ENCODE results near the gene DPP6. TPM values are rescaled to one million over a fixed set of nuclear protein-coding genes. Genes with fewer than 3 reads are reported as not detected.

Gene DPP6
- total RNA-seq, 1 experiment from 2014 or later: not detected

GRCh38 chr7:154902600-154903082, 850.4 kb downstream of the DPP6 start:
- ATAC-seq (no peak), DNase-seq (ENCODE audit: low spot score) (no peak)
- Mint-ChIP-seq H3K36me3 (peaks cover 62% of the 10 kb centered on the region), H3K4me3 (no peak overlapping the region), H3K4me1 (no peaks in the 10 kb centered on the region), H3K9me3 (peaks cover 66% of the 10 kb centered on the region), H3K27me3 (ENCODE audit: low read depth) (peaks cover 21% of the 10 kb centered on the region), H3K27ac (no peak overlapping the region)
- no peak for TF ChIP-seq RELA (CRISPR knock-in tag; IDR thresholded peaks at IDR 0.05; ENCODE audit: borderline replicate concordance)
- no peak for TF ChIP-seq MLX (CRISPR knock-in tag; IDR thresholded peaks at IDR 0.05)
- TF ChIP-seq ZBTB21 (CRISPR knock-in tag; IDR thresholded peaks at IDR 0.05; ENCODE audit: borderline replicate concordance): no peak
- TF ChIP-seq NFYB (CRISPR knock-in tag; conservative IDR thresholded peaks at IDR 0.05; ENCODE audit: low read depth): no peak
- TF ChIP-seq AR (CRISPR knock-in tag; IDR thresholded peaks at IDR 0.05): no peak
- no peak for TF ChIP-seq EMX1 (CRISPR knock-in tag; IDR thresholded peaks at IDR 0.05)
- no peak for TF ChIP-seq ZNF121 (CRISPR knock-in tag; IDR thresholded peaks at IDR 0.05)
- TF ChIP-seq ZNF396 (CRISPR knock-in tag; IDR thresholded peaks at IDR 0.05; ENCODE audit: borderline replicate concordance): no peak
- TF ChIP-seq ZSCAN18 (CRISPR knock-in tag; IDR thresholded peaks at IDR 0.05): no peak
- TF ChIP-seq ZNF416 (CRISPR knock-in tag; IDR thresholded peaks at IDR 0.05): no peak
- no peak for TF ChIP-seq ZBTB43 (CRISPR knock-in tag; IDR thresholded peaks at IDR 0.05)
- TF ChIP-seq NFATC4 (CRISPR knock-in tag; IDR thresholded peaks at IDR 0.05): no peak
- TF ChIP-seq RORB (CRISPR knock-in tag; IDR thresholded peaks at IDR 0.05): no peak
- no peak for TF ChIP-seq ERG (CRISPR knock-in tag; IDR thresholded peaks at IDR 0.05)
- POLR2A ChIA-PET: no interaction called here
- CTCF ChIA-PET: interaction anchor here (0.9 kb wide), 1 partner anchor 12 kb away, joined by 3 read pairs; no protein-coding TSS in a partner anchor

GRCh38 chr7:154903083-154903731, 851.0 kb downstream of the DPP6 start:
- DNase-seq (ENCODE audit: low spot score) (no peak), ATAC-seq (no peak)
- Mint-ChIP-seq H3K4me3 (no peak overlapping the region), H3K27me3 (ENCODE audit: low read depth) (peaks cover 23% of the 10 kb centered on the region), H3K36me3 (peaks cover 64% of the 10 kb centered on the region), H3K4me1 (no peaks in the 10 kb centered on the region), H3K9me3 (peaks cover 67% of the 10 kb centered on the region), H3K27ac (no peak overlapping the region)
- ChIA-PET CTCF (interaction anchor here (0.9 kb wide), 1 partner anchor 11 kb away, joined by 3 read pairs; no protein-coding TSS in a partner anchor), POLR2A (interaction anchor here (0.8 kb wide), 1 partner anchor 379 kb away, joined by 5 read pairs; no protein-coding TSS in a partner anchor)
- TF ChIP-seq STAT6 (CRISPR knock-in tag; conservative IDR thresholded peaks at IDR 0.05; ENCODE audit: low read depth) (no peak), OVOL2 (CRISPR knock-in tag; IDR thresholded peaks at IDR 0.05; ENCODE audit: borderline replicate concordance) (no peak), PRRX2 (CRISPR knock-in tag; IDR thresholded peaks at IDR 0.05) (no peak), ZNF416 (CRISPR knock-in tag; IDR thresholded peaks at IDR 0.05) (no peak), CBFB (CRISPR knock-in tag; IDR thresholded peaks at IDR 0.05; ENCODE audit: low read depth) (no peak), E2F1 (CRISPR knock-in tag; IDR thresholded peaks at IDR 0.05) (no peak), ZNF281 (CRISPR knock-in tag; IDR thresholded peaks at IDR 0.05) (no peak)
